Neural progenitor cell (in vitro differentiated cells): ENCODE results near the gene PXDN.

ENCODE experiments used
- EZH2 ChIP-seq: fragments of 200-600 bp; sonication (generic); IDR thresholded peaks from 2 replicates; pipeline ENCODE4 v1.6.1; 2017; ENCODE audit warnings: antibody characterized with exemption, mild to moderate bottlenecking, moderate library complexity
- EZH2phosphoT487 ChIP-seq: fragments of 200-600 bp; sonication (generic); IDR thresholded peaks from 2 replicates; pipeline ENCODE4 v1.6.1; 2017; ENCODE audit warnings: antibody characterized with exemption
- TF ChIP-seq, protein P1 (sequence below): fragments of 200-600 bp; sonication (generic); IDR thresholded peaks from 2 replicates; pipeline ENCODE4 v1.5.1; 2017; ENCODE audit warnings: antibody characterized with exemption, mild to moderate bottlenecking

DNA sequence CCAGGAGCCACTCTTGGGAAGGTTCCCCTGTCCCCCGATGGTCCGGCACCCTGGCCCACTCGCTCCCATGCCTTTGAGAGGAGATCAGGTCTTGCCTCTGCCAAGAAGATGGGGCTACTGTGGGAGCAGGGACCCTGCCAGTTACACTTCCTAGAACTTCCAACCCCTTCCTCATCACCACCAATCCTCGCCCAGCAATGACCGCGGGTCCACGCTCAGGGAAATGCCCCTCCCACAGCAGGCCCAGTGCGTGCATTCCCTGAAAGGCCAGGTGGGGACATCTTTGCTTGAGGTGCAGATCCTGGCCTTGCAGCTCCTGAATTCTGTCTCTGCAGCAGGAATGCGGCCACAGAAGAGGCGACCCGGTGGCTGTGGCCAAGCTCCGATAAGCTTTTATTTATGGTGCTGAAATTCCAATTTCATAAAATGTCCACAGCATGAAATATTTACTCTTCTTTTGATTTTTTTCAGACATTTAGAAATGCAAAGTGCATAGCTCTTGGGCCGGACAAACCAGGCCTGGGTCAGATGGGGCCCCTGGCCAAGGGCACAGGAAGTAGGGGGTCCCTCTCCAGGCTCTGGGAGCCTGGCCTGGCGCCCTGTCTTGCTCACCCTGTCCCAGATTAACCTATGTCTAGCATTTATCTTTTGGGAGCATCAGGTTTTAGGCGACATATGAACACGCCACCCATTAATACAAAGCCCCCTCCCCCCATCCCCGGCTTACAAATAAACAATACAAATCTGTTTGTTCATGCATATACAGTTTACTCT, 29.8 kb downstream of the PXDN start:
- TF ChIP-seq EZH2 (no peak), EZH2phosphoT487 (no peak)
- TF ChIP-seq, protein P1, sequence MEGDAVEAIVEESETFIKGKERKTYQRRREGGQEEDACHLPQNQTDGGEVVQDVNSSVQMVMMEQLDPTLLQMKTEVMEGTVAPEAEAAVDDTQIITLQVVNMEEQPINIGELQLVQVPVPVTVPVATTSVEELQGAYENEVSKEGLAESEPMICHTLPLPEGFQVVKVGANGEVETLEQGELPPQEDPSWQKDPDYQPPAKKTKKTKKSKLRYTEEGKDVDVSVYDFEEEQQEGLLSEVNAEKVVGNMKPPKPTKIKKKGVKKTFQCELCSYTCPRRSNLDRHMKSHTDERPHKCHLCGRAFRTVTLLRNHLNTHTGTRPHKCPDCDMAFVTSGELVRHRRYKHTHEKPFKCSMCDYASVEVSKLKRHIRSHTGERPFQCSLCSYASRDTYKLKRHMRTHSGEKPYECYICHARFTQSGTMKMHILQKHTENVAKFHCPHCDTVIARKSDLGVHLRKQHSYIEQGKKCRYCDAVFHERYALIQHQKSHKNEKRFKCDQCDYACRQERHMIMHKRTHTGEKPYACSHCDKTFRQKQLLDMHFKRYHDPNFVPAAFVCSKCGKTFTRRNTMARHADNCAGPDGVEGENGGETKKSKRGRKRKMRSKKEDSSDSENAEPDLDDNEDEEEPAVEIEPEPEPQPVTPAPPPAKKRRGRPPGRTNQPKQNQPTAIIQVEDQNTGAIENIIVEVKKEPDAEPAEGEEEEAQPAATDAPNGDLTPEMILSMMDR = no peak
